Lower leg skin (tissue), 3 donors: Measurements from ENCODE around the gene KIF1B.

Experiments used
- POLR2A ChIP-seq, 2 donors: fragments of 450-650 bp; IDR thresholded peaks; one replicate each; pipeline ENCODE4 v1.6.1; 2016 to 2017; ENCODE audit warnings: antibody characterized with exemption in 2 of 2, mild to moderate bottlenecking in 1 of 2, moderate library complexity in 1 of 2
- TF ChIP-seq, protein P1 (sequence below), 3 donors: fragments of 450-650 bp; IDR thresholded peaks; one replicate each; pipeline ENCODE4 v1.5.1; 2016; ENCODE audit warnings: antibody characterized with exemption in 3 of 3, mild to moderate bottlenecking in 3 of 3, moderate library complexity in 2 of 3

DNA sequence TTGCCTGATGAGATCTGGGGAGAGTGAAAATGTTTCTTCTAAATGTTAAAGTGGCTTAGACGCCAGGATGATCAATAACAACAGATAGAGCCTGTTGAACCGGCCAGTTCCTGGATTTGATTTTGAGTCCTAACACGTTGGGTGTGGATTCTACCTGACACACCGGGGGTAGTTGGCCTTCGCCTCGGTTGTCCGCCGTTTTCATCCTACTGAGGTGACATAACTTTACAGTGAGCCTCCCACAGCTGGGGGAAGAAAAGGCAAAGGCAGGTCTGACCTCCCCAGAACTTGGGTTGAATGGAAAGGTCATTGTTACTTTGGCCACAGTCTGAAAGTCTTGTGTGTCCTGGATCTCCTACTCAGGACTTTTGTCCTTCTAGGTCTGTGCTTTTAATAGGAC is 189.6 kb downstream of the KIF1B start:
- TF ChIP-seq, protein P1, sequence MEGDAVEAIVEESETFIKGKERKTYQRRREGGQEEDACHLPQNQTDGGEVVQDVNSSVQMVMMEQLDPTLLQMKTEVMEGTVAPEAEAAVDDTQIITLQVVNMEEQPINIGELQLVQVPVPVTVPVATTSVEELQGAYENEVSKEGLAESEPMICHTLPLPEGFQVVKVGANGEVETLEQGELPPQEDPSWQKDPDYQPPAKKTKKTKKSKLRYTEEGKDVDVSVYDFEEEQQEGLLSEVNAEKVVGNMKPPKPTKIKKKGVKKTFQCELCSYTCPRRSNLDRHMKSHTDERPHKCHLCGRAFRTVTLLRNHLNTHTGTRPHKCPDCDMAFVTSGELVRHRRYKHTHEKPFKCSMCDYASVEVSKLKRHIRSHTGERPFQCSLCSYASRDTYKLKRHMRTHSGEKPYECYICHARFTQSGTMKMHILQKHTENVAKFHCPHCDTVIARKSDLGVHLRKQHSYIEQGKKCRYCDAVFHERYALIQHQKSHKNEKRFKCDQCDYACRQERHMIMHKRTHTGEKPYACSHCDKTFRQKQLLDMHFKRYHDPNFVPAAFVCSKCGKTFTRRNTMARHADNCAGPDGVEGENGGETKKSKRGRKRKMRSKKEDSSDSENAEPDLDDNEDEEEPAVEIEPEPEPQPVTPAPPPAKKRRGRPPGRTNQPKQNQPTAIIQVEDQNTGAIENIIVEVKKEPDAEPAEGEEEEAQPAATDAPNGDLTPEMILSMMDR (IDR thresholded peaks at IDR 0.05) = no peak
- no peak for TF ChIP-seq POLR2A (IDR thresholded peaks at IDR 0.05)
